ENCODE results near the gene IFT172.
"Not testable (repeated sequence)": the region's sequence is repeated elsewhere in the genome, so short reads cannot be mapped to it uniquely, and the experiment has no call there.

- not testable (repeated sequence) for TF ChIP-seq EZH2 (IDR thresholded peaks at IDR 0.05; ENCODE audit: insufficient read depth, poor library complexity, severe bottlenecking); EZH2phosphoT487 (IDR thresholded peaks at IDR 0.05; ENCODE audit: insufficient read depth, low read depth)
These were observed 64.5 kb downstream of the IFT172 start for GRCh38 chr2:27425039-27425438.
